Epidermal melanocyte (primary cell): ENCODE measurements around the gene ATP5PB.
A peak's percentile ranks its signal among the peaks of the same experiment; 100 is the strongest.

Experiments
- DNase-seq: peaks from one replicate; pipeline ENCODE4 v3.0.0; 2011; ENCODE audit warnings: low spot score; ENCODE audit not compliant: insufficient read length

ATP5PB gene

DNA sequence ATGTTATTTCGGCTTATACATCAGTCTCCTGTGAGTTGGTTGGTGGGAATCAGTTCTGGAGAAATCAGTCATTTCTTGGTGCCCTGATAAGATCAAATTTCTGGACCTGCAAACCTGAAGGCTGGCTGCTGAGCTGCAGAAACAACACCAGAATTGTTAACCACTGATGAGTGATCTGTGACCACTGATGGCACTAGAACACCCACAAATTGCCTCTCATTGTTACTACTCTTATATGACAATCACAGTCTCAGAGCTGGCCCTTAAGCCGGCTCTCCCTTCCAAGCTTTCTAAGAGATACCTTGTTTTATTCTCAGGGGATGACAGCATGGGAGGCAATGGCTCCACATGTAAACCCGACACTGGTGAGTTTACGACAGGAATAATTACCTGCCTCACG, 26.4 kb downstream of the ATP5PB start:
- no peak for DNase-seq

DNA sequence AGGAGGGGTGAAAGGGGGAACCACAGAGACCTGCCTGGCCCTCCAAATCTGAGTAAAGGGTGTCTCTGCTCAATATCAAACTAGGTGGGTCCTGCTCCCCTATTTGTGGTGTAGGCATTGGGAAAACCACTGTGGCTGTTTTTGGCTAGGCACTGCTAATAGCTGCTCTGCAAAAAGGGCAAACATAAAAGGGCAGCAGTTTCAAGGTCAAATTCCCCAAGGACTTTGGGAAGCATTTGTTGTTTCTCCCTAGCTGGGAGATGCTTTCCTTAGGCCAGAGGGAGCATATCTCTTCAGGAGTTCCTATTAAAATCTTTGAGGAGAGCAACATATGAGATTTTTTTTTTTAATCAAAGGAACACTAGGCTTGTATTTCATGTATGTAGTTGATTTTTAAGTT, 26.9 kb downstream of the ATP5PB start:
- DNase-seq = no peak

- no peak for DNase-seq
Observed at GRCh38 chr1:111476761-111477309, 27.6 kb downstream of the ATP5PB start.

- no peak for DNase-seq
Observed at GRCh38 chr1:111480674-111481073, 31.4 kb downstream of the ATP5PB start.

- DNase-seq = peak; percentile 63
Observed at GRCh38 chr1:111481387-111482221, 32.3 kb downstream of the ATP5PB start.

- no peak for DNase-seq
Observed at GRCh38 chr1:111483166-111483565, 33.9 kb downstream of the ATP5PB start.

DNA sequence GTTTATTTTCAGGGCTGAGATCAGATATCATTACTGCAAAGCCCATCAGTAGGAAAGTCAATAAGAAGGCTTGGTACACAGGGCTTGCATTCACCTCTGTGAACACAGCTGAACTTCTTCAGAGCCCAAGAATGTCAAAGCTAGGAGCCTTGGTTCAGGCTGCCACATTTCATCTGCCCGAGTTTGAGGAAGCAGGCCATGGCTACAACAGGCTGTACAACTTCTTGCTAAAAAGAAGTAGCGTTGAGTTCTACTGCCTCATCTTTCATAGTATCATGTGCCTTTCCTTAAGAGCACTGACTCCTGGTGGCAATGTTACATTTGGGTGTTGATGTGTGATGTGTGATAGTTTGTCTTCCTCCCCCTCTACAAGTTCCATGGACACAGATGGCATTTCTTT, 34.6 kb downstream of the ATP5PB start:
- DNase-seq = no peak

DNA sequence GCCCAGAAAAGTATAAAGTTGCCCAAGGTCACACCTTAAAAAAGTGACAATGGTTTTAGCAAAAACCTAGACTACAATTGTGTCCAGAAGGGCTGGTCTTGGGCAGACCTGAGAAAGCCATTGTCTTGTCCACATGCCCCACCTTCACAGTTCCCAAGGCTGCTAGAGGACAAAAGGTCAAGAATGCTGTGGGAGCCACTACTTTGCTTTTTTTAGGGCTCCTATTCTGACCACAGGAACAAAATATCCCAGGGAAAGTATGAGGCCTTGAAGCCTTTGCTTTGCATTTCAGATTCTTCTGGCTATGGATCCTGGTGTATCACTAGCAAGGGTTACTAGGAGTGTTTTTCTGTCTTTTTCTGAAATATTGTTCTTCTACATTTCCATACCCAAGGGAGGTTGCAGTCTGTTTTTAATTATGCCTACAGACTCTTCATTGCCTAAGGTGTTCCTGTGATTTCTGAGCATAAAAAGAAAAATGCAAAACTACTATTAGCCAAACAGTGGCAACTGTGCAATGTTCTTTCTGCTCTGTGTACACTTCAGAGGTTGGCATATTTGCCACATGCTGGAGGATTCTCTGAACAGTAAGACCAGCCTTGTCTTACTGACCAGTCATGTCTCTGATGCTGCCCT, 35.2 kb downstream of the ATP5PB start:
- DNase-seq = no peak

GRCh38 chr1:111486431-111486830, 37.2 kb downstream of the ATP5PB start:
- DNase-seq = no peak

DNA sequence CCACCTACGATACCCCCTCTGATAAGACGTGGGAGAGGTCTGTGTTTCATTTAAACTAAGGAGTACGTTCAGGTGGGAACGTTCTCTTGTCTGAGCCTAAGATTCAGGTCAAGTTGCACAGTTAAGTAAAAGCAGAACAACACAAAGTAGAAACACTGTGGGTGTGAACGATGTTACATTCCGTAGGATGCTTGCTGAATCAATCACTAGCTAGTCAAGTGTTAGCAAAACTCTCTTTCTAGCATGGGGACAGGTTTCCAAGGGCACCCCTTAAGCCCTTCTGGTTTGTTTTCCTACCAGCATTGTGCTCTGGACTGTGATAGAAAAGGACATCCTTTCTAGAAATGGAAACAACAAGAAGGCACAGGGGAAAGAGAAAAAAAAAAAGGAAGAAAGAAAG, 37.9 kb downstream of the ATP5PB start:
- DNase-seq = no peak

- DNase-seq = no peak
Observed at GRCh38 chr1:111488669-111489068, 39.4 kb downstream of the ATP5PB start.

DNA sequence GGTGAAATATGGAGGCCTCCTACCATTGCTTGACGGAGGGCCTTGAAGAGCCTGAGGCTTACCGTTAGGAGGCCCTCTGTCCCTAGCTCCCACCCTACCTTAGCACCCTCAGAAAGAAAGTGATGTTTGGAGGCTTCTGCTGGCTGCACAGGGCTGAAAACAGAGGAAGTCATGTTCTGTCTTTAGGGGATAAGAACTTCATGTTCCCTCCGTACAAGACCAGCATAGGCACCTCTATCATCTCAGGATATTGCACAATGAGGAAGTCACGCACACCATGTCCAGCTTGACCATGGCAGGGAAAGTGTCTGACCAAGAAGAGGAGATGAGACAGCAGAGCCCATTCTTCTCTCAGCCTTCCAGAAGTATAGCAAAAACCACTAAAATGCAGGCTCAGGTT, 40.3 kb downstream of the ATP5PB start:
- no peak for DNase-seq

- no peak for DNase-seq
Observed at GRCh38 chr1:111490220-111490619, 41.0 kb downstream of the ATP5PB start.

DNA sequence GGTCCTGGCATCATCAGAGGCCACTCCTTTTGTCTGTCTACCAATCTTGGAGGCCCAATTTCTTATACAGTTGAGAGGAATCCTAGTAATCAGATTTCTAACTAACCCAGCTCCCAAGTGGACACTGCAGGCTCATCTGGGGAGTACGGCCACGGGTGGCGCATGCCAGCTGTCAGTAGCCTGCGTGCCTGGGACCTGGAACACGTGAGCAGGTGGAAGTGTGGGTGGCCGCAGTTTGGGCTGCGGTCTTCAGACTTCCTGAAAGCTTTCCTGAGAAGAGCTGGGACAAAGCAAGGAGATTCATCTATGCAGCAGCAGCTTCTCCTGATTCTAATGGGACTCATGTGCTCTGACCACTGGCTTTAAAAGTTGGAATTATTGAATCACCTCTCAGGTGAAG, 41.8 kb downstream of the ATP5PB start:
- no peak for DNase-seq

DNA sequence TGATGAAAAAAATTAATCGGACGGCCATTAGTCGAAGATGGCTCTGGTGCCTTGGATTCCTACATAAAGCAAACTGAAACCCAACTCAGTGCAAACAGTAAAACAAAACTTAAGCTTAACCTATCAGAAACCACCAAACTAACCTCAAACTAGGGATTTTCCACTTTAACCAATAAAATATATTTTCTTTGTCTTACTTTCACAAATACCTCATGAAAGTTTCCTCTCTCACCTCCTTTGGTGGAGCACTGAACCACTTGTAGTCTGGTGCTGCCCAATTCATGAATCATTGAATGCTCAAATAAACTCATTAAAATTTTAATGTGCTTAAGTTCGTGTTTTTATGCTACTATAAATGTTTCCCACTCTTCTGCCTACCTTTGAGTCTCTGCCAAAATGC, 47.1 kb downstream of the ATP5PB start:
- no peak for DNase-seq

DNA sequence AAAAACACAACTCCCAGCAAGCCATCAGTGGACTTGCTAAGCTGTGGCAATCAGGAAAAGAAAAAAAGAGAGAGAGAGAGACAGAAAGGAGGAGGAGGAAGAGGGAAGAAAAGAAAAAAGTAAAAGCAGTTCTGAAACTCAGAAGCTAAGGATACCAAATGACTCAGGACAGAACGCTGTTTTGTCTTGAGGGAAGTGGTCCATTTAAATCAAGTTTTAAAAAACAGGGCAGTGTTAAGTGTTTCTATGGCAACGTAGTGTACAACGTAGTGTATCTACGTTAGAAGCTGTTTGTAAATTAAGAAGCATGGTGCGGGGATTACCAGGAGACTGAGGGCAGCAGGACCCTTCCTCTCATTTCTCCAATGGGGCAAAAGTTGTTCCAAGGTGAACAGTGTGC, 48.3 kb downstream of the ATP5PB start:
- no peak for DNase-seq

GRCh38 chr1:111499026-111499785, 49.9 kb downstream of the ATP5PB start:
- no peak for DNase-seq

DNA sequence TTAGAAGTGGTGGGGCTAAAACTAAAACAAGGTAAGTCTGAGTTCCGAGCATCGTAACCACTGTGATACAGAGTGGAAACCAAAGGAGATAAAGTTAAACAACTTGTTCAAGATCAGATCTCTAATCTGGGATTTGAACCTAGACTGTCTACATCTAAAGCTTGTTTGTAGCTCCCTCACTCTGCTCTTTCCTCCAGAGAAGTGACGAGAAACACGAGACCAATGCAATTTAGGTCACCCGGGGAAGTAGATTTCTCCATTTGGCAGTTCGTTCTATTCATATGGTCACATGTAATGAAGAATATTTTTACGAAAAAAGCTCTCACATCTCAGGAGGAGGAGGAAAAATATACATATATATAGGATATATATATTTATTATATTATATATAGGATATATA, 52.4 kb downstream of the ATP5PB start:
- no peak for DNase-seq

GRCh38 chr1:111503585-111504060, 54.4 kb downstream of the ATP5PB start, which contains the start of the genes ADORA3 and TMIGD3:
Gene ADORA3, minus strand, starts transcription at chr1:111503633. Its CDS starts 279 bp downstream, at chr1:111503354.
Gene TMIGD3, minus strand, starts transcription at chr1:111503633. Its CDS starts 279 bp downstream, at chr1:111503354.
- DNase-seq = no peak

GRCh38 chr1:111504097-111504496, 54.8 kb downstream of the ATP5PB start:
- DNase-seq = no peak

GRCh38 chr1:111505641-111506119, 56.4 kb downstream of the ATP5PB start:
- DNase-seq = no peak
